NCI-H524 (cell line): ENCODE measurements around the gene S1PR1.
"Not testable (repeated sequence)": the region's sequence is repeated elsewhere in the genome, so short reads cannot be mapped to it uniquely, and the experiment has no call there.

ENCODE experiments used
- DNase-seq, 2 experiments: peaks; one replicate each; lab custom pipeline; 2025; lab: John Stamatoyannopoulos, UW

S1PR1 gene

GRCh38 chr1:101219924-101220870, 16.6 kb upstream of the S1PR1 start:
- no peak for DNase-seq

DNA sequence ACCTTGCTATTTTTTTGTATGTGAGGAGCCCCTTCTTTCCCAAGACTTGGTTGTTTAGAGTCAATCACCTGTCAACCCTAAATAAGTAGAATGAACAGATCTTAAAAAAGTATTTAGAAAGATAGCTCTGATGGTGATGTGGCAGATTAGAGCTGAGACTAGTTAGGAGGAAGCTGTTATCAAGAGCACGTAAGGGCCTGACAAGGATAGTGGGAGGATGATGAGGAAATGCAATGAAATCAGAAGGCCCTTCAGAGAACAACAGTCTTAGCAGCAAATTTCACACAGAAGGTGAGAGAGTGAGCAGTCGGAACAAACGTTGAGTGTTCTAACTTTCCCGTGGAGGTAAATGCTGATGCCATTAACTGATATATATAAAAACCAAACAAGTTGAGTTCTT, 15.9 kb upstream of the S1PR1 start:
- DNase-seq: no peak

GRCh38 chr1:101221945-101222429, 14.8 kb upstream of the S1PR1 start:
- no peak for DNase-seq

GRCh38 chr1:101227837-101228236, 9.0 kb upstream of the S1PR1 start:
- DNase-seq: no peak

DNA sequence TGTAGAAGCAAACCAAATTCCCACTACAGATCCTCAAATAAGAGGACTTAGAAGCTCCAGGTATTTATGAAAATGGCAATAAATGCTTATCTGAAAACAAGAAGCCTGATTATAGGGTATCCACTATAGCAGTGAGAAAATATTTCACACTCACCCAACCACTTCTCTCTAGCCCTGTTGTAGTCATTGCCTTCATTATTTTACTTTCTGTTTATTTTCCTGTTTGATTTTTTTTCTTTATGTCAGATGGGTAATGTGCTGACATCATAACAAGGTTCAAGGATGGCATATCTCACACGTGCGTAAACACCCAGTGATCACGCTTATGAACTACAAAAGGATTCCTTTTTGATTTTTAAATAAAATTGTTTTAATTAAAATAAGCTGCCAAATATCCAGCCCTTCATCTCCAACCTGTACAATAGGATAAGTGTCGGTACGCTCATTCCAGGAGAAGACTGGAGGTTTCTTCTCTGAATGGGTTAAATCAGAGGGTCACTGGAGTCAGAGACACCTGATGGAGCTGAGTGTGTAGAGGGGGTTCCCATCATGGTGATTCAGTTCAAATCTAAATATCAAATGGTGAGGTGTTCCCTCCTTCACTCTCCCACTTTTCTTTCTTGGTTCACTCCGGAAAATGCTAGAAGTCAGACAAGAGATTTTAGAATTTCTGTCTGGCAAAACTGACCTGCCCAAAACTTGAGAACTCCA, 8.2 kb upstream of the S1PR1 start:
- DNase-seq: no peak

- DNase-seq: not testable (repeated sequence)
Observed at GRCh38 chr1:101232182-101232581, 4.6 kb upstream of the S1PR1 start.

DNA sequence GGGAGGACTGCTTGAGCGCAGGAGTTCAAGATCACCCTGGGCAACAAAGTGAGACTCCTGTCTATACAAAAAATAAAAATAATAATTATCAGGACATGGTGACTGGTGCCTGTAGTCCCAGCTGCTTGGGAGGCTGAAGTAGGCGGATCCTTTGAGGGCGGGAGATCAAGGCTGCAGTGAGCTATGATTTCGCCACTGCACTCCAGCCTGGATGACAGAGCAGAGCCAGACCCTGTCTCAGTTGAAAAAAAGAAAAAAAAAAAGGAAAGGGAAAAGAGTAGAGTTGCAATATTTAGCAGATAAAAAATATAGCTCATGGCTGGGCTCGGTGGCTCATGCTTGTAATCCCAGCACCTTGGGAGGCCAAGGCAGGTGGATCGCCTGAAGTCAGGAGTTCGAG, 3.3 kb upstream of the S1PR1 start:
- no peak for DNase-seq

DNA sequence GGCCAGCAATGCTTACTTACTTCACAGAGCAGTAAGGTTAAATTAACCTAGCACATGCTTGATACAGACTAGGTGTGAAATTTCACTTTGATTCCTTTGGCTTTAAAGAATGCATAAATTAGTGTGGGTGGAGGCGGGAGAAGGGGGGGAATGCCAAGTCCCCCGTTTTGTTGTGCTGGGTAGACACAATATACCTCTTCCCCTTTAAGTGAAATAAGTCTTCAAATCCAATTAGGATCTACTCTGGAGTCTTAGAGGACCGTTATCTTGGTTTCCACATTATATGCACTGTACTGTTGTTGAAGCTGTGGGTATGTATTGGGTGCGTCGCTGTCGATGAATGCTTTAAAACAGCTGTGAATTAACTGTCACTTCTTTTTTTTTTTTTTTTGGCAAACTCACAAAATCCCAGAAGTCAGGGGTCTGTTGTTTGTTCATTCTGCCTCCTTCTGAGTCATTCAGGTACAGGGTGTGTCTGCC, 1.6 kb upstream of the S1PR1 start:
- DNase-seq: no peak

DNA sequence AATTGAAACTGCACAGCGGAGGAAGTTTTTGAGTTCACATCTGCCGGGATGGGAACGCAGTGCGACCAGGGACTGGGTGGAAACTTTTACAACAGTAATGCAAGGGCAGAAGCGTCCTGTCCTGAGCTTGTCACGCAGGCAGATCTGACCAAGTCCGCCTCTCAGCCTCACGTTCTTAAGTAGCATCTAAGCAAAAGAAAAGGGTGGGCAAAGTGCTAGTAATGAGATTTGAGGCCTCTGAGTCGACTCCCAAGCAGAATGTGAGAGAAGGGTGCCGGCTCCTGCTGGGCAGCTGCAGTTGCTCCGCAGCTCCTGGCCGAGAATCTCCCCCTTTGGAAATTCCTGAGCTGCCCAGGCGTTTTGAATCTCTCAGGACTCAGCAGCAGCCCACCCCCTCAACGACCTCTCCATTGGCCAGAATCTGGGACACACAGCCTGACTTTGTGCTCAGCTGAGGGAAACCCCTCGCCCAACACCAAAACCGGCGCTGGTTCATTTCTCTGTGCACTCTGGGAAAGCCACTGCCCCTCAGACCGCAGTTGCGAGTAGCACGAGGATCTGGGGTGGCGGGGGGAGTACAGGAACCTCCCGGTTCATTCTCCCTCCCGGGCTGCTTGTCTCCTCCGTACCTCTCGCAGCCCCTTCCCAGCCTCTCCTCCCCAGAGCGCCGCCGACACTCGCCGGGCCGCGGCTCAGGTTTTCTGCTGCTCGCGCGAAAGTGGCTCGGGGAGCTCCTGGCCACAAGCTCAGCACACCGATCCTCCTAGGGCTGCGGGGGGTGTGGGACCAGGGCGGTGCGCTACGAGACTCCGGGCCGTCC, 913 bp upstream of the S1PR1 start:
- peak in 1 of 2 experiments; percentile 45 for DNase-seq

- DNase-seq: peak in 1 of 2 experiments; percentile 44
Observed at GRCh38 chr1:101237229-101237837, 514 bp downstream of the S1PR1 start.

GRCh38 chr1:101238031-101238628, 1.3 kb downstream of the S1PR1 start:
- peak in 1 of 2 experiments; percentile 12 for DNase-seq

- peak; percentile 60 to 74 for DNase-seq
Observed at GRCh38 chr1:101238681-101239094, 1.9 kb downstream of the S1PR1 start.

DNA sequence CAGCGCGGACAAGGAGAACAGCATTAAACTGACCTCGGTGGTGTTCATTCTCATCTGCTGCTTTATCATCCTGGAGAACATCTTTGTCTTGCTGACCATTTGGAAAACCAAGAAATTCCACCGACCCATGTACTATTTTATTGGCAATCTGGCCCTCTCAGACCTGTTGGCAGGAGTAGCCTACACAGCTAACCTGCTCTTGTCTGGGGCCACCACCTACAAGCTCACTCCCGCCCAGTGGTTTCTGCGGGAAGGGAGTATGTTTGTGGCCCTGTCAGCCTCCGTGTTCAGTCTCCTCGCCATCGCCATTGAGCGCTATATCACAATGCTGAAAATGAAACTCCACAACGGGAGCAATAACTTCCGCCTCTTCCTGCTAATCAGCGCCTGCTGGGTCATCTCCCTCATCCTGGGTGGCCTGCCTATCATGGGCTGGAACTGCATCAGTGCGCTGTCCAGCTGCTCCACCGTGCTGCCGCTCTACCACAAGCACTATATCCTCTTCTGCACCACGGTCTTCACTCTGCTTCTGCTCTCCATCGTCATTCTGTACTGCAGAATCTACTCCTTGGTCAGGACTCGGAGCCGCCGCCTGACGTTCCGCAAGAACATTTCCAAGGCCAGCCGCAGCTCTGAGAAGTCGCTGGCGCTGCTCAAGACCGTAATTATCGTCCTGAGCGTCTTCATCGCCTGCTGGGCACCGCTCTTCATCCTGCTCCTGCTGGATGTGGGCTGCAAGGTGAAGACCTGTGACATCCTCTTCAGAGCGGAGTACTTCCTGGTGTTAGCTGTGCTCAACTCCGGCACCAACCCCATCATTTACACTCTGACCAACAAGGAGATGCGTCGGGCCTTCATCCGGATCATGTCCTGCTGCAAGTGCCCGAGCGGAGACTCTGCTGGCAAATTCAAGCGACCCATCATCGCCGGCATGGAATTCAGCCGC, 2.5 kb downstream of the S1PR1 start:
- no peak for DNase-seq

GRCh38 chr1:101240041-101240430, 3.2 kb downstream of the S1PR1 start:
- no peak for DNase-seq

- no peak for DNase-seq
Observed at GRCh38 chr1:101241485-101242225, 4.8 kb downstream of the S1PR1 start.

- no peak for DNase-seq
Observed at GRCh38 chr1:101242324-101243050, 5.7 kb downstream of the S1PR1 start.

DNA sequence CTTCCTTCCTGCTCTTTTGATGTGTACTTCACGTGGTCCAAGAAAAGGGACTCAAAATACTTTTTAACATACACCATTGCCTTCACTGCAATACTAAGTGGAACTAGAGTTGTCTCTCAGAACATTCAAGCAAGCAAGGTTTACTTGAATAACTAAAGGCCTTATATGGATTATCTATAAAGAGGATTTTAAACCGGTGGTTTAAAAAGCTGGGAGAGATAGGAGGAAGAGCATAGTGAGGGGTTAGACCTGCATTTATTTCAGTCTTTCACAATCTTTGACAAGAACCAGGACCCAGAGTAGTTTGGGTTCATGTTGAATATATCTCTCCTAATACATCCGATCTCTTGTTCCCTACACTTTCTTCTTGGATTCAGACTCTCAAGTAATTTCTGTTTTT, 6.9 kb downstream of the S1PR1 start:
- DNase-seq: no peak

GRCh38 chr1:101244842-101245241, 8.0 kb downstream of the S1PR1 start:
- DNase-seq: no peak
